ENCODE data around the gene CACHD1. TPM values are rescaled to one million over a fixed set of nuclear protein-coding genes. Genes with fewer than 3 reads are reported as not detected.

Gene CACHD1
- total RNA-seq, 2 experiments from 2014 or later: 0.55 to 0.68 TPM

- no peaks in the 10 kb centered on the region for H3K4me1 Mint-ChIP-seq (ENCODE audit: low read depth)
- H3K4me3 Mint-ChIP-seq: no peak overlapping the region
- no peaks in the 10 kb centered on the region for H3K27me3 Mint-ChIP-seq (ENCODE audit: low read depth)
- ATAC-seq (no peak), DNase-seq (no peak)
- H3K36me3 Mint-ChIP-seq (ENCODE audit: low read depth): no peaks in the 10 kb centered on the region
- ChIA-PET POLR2A (no interaction called here), CTCF (no interaction called here)
- H3K9me3 Mint-ChIP-seq (ENCODE audit: insufficient read depth): no peaks in the 10 kb centered on the region
- no peak overlapping the region for H3K27ac Mint-ChIP-seq
Measured at GRCh38 chr1:64570267-64570855, 100.4 kb downstream of the CACHD1 start.

- H3K36me3 Mint-ChIP-seq (ENCODE audit: low read depth): no peaks in the 10 kb centered on the region
- ChIA-PET CTCF (no interaction called here), POLR2A (no interaction called here)
- H3K27me3 Mint-ChIP-seq (ENCODE audit: low read depth): no peaks in the 10 kb centered on the region
- no peak for DNase-seq
- ATAC-seq: no peak
- no peak overlapping the region for H3K4me3 Mint-ChIP-seq
- no peaks in the 10 kb centered on the region for H3K9me3 Mint-ChIP-seq (ENCODE audit: insufficient read depth)
- no peaks in the 10 kb centered on the region for H3K4me1 Mint-ChIP-seq (ENCODE audit: low read depth)
- H3K27ac Mint-ChIP-seq: no peak overlapping the region
Measured at GRCh38 chr1:64572222-64572900, 102.4 kb downstream of the CACHD1 start.

- Mint-ChIP-seq H3K27me3 (ENCODE audit: low read depth) (no peaks in the 10 kb centered on the region), H3K4me1 (ENCODE audit: low read depth) (no peaks in the 10 kb centered on the region), H3K9me3 (ENCODE audit: insufficient read depth) (no peaks in the 10 kb centered on the region), H3K36me3 (ENCODE audit: low read depth) (no peaks in the 10 kb centered on the region), H3K4me3 (no peak overlapping the region), H3K27ac (no peak overlapping the region)
- POLR2A ChIA-PET: no interaction called here
- CTCF ChIA-PET: interaction anchor here (1.0 kb wide), 1 partner anchor 9 kb away, joined by 3 read pairs; no protein-coding TSS in a partner anchor
- DNase-seq (no peak), ATAC-seq (no peak)
Measured at GRCh38 chr1:64574301-64574700, 104.4 kb downstream of the CACHD1 start.

GRCh38 chr1:64575881-64576676 is 106.2 kb downstream of the CACHD1 start:
- Mint-ChIP-seq H3K4me1 (ENCODE audit: low read depth) (no peaks in the 10 kb centered on the region), H3K36me3 (ENCODE audit: low read depth) (no peaks in the 10 kb centered on the region), H3K4me3 (no peak overlapping the region), H3K27ac (no peak overlapping the region), H3K9me3 (ENCODE audit: insufficient read depth) (no peaks in the 10 kb centered on the region), H3K27me3 (ENCODE audit: low read depth) (no peaks in the 10 kb centered on the region)
- DNase-seq: no peak
- ChIA-PET POLR2A (no interaction called here), CTCF (interaction anchor here (1.0 to 1.5 kb wide), 3 partner anchors 8 to 25 kb away, joined by 3 read pairs; no protein-coding TSS in a partner anchor)
- ATAC-seq: no peak

- Mint-ChIP-seq H3K27me3 (ENCODE audit: low read depth) (no peaks in the 10 kb centered on the region), H3K9me3 (ENCODE audit: insufficient read depth) (no peaks in the 10 kb centered on the region), H3K4me1 (ENCODE audit: low read depth) (no peaks in the 10 kb centered on the region), H3K36me3 (ENCODE audit: low read depth) (no peaks in the 10 kb centered on the region), H3K4me3 (no peak overlapping the region), H3K27ac (no peak overlapping the region)
- ATAC-seq (no peak), DNase-seq (no peak)
- ChIA-PET POLR2A (no interaction called here), CTCF (interaction anchor here (1.4 kb wide), 1 partner anchor 12 kb away, joined by 3 read pairs; no protein-coding TSS in a partner anchor)
Measured at GRCh38 chr1:64578270-64578973, 108.5 kb downstream of the CACHD1 start.

- no peaks in the 10 kb centered on the region for H3K36me3 Mint-ChIP-seq (ENCODE audit: low read depth)
- ChIA-PET CTCF (no interaction called here), POLR2A (no interaction called here)
- no peaks in the 10 kb centered on the region for H3K9me3 Mint-ChIP-seq (ENCODE audit: insufficient read depth)
- H3K27ac Mint-ChIP-seq: no peak overlapping the region
- DNase-seq: no peak
- no peaks in the 10 kb centered on the region for H3K4me1 Mint-ChIP-seq (ENCODE audit: low read depth)
- no peaks in the 10 kb centered on the region for H3K27me3 Mint-ChIP-seq (ENCODE audit: low read depth)
- H3K4me3 Mint-ChIP-seq: no peak overlapping the region
- no peak for ATAC-seq
Measured at GRCh38 chr1:64579767-64580166, 109.8 kb downstream of the CACHD1 start.

GRCh38 chr1:64581135-64581842 is 111.4 kb downstream of the CACHD1 start:
- no peak for ATAC-seq
- Mint-ChIP-seq H3K27ac (no peak overlapping the region), H3K4me3 (no peak overlapping the region), H3K36me3 (ENCODE audit: low read depth) (no peaks in the 10 kb centered on the region), H3K9me3 (ENCODE audit: insufficient read depth) (no peaks in the 10 kb centered on the region), H3K27me3 (ENCODE audit: low read depth) (no peaks in the 10 kb centered on the region), H3K4me1 (ENCODE audit: low read depth) (peaks cover 8% of the 10 kb centered on the region)
- DNase-seq: no peak
- POLR2A ChIA-PET: no interaction called here
- CTCF ChIA-PET: no interaction called here

- ATAC-seq (no peak), DNase-seq (no peak)
- POLR2A ChIA-PET: no interaction called here
- no peak overlapping the region for H3K27ac Mint-ChIP-seq
- H3K4me3 Mint-ChIP-seq: no peak overlapping the region
- no peaks in the 10 kb centered on the region for H3K9me3 Mint-ChIP-seq (ENCODE audit: insufficient read depth)
- no peaks in the 10 kb centered on the region for H3K36me3 Mint-ChIP-seq (ENCODE audit: low read depth)
- CTCF ChIA-PET: no interaction called here
- H3K4me1 Mint-ChIP-seq (ENCODE audit: low read depth): peaks cover 9% of the 10 kb centered on the region
- no peaks in the 10 kb centered on the region for H3K27me3 Mint-ChIP-seq (ENCODE audit: low read depth)
Measured at GRCh38 chr1:64581843-64582185, 111.9 kb downstream of the CACHD1 start.

- H3K36me3 Mint-ChIP-seq (ENCODE audit: low read depth): no peaks in the 10 kb centered on the region
- H3K27ac Mint-ChIP-seq: no peak overlapping the region
- DNase-seq (no peak), ATAC-seq (no peak)
- H3K4me1 Mint-ChIP-seq (ENCODE audit: low read depth): peaks cover 9% of the 10 kb centered on the region
- no peaks in the 10 kb centered on the region for H3K9me3 Mint-ChIP-seq (ENCODE audit: insufficient read depth)
- ChIA-PET CTCF (interaction anchor here (1.0 kb wide), 1 partner anchor 9 kb away, joined by 3 read pairs; no protein-coding TSS in a partner anchor), POLR2A (no interaction called here)
- no peaks in the 10 kb centered on the region for H3K27me3 Mint-ChIP-seq (ENCODE audit: low read depth)
- H3K4me3 Mint-ChIP-seq: no peak overlapping the region
Measured at GRCh38 chr1:64584479-64584878, 114.5 kb downstream of the CACHD1 start.

GRCh38 chr1:64588876-64589275 is 118.9 kb downstream of the CACHD1 start:
- no peaks in the 10 kb centered on the region for H3K36me3 Mint-ChIP-seq (ENCODE audit: low read depth)
- ATAC-seq: no peak
- peaks cover 9% of the 10 kb centered on the region for H3K4me1 Mint-ChIP-seq (ENCODE audit: low read depth)
- CTCF ChIA-PET: no interaction called here
- DNase-seq: no peak
- H3K27ac Mint-ChIP-seq: no peak overlapping the region
- POLR2A ChIA-PET: no interaction called here
- no peaks in the 10 kb centered on the region for H3K27me3 Mint-ChIP-seq (ENCODE audit: low read depth)
- no peak overlapping the region for H3K4me3 Mint-ChIP-seq
- H3K9me3 Mint-ChIP-seq (ENCODE audit: insufficient read depth): no peaks in the 10 kb centered on the region

GRCh38 chr1:64590316-64590715 is 120.4 kb downstream of the CACHD1 start:
- Mint-ChIP-seq H3K4me3 (no peak overlapping the region), H3K4me1 (ENCODE audit: low read depth) (peaks cover 7% of the 10 kb centered on the region), H3K27ac (no peak overlapping the region), H3K27me3 (ENCODE audit: low read depth) (no peaks in the 10 kb centered on the region), H3K36me3 (ENCODE audit: low read depth) (no peaks in the 10 kb centered on the region), H3K9me3 (ENCODE audit: insufficient read depth) (no peaks in the 10 kb centered on the region)
- POLR2A ChIA-PET: no interaction called here
- CTCF ChIA-PET: no interaction called here
- no peak for ATAC-seq
- no peak for DNase-seq
